Measurements from ENCODE around the gene TERT.

Gene TERT

DNA sequence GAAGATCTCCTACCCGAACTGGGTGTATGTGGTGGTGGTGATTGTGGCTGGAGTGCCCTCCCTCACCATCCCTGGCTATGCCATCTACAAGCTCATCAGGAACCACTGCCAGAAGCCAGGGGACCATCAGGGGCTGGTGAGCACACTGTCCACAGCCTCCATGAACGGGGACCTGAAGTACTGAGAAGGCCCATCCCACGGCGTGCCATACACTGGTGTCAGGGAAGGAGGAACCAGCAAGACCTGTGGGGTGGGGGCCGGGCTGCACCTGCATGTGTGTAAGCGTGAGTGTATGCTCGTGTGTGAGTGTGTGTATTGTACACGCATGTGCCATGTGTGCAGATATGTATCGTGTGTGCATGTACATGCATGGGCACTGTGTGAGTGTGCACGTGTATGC is 73.1 kb downstream of the TERT start:
- TF ChIP-seq, protein P1, sequence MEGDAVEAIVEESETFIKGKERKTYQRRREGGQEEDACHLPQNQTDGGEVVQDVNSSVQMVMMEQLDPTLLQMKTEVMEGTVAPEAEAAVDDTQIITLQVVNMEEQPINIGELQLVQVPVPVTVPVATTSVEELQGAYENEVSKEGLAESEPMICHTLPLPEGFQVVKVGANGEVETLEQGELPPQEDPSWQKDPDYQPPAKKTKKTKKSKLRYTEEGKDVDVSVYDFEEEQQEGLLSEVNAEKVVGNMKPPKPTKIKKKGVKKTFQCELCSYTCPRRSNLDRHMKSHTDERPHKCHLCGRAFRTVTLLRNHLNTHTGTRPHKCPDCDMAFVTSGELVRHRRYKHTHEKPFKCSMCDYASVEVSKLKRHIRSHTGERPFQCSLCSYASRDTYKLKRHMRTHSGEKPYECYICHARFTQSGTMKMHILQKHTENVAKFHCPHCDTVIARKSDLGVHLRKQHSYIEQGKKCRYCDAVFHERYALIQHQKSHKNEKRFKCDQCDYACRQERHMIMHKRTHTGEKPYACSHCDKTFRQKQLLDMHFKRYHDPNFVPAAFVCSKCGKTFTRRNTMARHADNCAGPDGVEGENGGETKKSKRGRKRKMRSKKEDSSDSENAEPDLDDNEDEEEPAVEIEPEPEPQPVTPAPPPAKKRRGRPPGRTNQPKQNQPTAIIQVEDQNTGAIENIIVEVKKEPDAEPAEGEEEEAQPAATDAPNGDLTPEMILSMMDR (IDR thresholded peaks at IDR 0.05; ENCODE audit: borderline replicate concordance, control extremely low read depth, extremely low read depth, insufficient read depth, missing control alignments), result no peak
- in situ Hi-C loops (cut with MboI; ENCODE audit: low sequenced_read_pairs, unreplicated experiment), result no loop called here
- DNase-seq (ENCODE audit: low spot score), result no peak

DNA sequence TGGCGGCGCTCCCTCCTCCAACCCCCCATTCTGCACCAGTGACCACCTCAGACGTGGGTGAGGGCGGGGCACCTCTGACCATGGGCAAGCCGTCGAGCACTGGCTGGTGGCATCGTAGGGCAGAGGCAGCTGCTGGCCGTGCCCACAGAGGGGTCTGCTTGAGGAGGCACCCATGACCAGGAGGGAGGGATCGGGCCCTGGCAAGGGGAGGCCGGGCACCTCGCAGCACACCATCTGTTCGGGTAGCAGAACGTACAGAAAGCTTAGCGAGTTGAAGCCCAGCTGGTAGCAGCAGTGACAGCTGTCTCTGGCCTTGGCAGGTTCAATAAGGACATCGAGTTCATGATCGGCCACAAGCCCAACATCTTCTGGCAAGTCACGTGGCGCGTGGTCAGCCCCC is 74.0 kb downstream of the TERT start:
- TF ChIP-seq, protein P1 (IDR thresholded peaks at IDR 0.05; ENCODE audit: borderline replicate concordance, control extremely low read depth, extremely low read depth, insufficient read depth, missing control alignments), result no peak
- no peak for DNase-seq (ENCODE audit: low spot score)
- in situ Hi-C loops (cut with MboI; ENCODE audit: low sequenced_read_pairs, unreplicated experiment), result no loop called here

DNA sequence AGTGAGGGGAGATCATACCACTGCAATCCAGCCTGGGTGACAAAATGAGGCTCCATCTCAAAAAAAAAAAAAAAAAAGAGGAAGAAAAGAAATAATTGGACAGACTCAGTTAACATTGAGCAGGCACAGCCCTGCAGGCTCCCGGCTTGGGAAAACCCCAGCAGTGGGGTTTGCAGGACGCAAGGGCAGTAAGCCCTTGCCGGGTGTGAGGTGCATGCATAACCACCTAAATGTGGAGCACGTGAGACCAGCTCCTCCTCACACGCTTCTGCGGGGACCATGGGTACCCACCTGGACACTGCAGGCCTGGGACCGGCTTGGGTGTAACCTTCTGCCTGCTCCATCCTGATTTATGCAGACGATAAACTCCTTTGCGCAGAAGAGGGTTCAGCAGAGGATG is 74.5 kb downstream of the TERT start:
- in situ Hi-C loops (cut with MboI; ENCODE audit: low sequenced_read_pairs, unreplicated experiment), result no loop called here
- TF ChIP-seq, protein P1 (IDR thresholded peaks at IDR 0.05; ENCODE audit: borderline replicate concordance, control extremely low read depth, extremely low read depth, insufficient read depth, missing control alignments), result no peak
- no peak for DNase-seq (ENCODE audit: low spot score)

DNA sequence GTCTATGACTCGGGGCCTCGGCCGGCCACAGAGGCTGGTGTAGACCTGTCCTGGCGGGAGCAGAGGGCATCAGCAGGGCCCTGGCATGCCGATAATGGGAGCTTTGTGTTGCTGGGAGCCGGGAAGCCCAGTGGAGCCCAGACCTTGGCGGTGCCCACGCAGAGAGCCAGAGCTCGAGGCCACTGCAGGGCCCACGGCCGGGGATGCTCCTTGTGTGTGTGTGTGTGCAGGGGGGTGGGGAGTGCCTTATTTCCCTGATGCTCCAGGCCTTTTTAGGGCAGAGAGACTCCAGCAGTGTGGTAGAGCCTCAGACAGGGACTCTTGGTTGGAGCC is 75.1 kb downstream of the TERT start:
- TF ChIP-seq, protein P1 (IDR thresholded peaks at IDR 0.05; ENCODE audit: borderline replicate concordance, control extremely low read depth, extremely low read depth, insufficient read depth, missing control alignments), result no peak
- in situ Hi-C loops (cut with MboI; ENCODE audit: low sequenced_read_pairs, unreplicated experiment), result no loop called here
- DNase-seq (ENCODE audit: low spot score), result no peak

DNA sequence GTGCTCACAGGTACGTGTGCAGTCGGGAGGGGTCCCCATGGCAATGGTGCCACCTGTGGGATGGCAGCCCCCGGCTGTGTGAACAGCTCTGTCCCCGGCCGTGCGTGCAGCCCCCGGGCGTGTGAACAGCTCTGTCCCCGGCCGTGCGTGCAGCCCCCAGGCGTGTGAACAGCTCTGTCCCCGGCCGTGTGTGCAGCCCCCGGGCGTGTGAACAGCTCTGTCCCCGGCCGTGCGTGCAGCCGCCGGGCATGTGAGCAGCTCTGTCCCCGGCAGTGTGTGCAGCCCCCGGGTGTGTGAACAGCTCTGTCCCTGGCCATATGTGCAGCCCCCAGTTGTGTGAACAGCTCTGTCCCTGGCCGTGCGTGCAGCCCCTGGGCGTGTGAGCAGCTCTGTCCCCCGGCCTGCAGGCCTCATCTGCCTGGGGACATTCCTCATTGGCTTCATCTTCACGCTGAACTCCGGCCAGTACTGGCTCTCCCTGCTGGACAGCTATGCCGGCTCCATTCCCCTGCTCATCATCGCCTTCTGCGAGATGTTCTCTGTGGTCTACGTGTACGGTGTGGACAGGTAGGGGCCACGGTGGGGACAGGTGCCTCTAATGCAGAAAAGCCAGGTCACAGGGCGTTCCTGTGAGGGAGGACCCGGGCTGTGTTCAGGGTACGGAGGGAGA is 75.6 kb downstream of the TERT start:
- in situ Hi-C loops (cut with MboI; ENCODE audit: low sequenced_read_pairs, unreplicated experiment), result no loop called here
- TF ChIP-seq, protein P1 (IDR thresholded peaks at IDR 0.05; ENCODE audit: borderline replicate concordance, control extremely low read depth, extremely low read depth, insufficient read depth, missing control alignments), result no peak
- DNase-seq (ENCODE audit: low spot score), result no peak

DNA sequence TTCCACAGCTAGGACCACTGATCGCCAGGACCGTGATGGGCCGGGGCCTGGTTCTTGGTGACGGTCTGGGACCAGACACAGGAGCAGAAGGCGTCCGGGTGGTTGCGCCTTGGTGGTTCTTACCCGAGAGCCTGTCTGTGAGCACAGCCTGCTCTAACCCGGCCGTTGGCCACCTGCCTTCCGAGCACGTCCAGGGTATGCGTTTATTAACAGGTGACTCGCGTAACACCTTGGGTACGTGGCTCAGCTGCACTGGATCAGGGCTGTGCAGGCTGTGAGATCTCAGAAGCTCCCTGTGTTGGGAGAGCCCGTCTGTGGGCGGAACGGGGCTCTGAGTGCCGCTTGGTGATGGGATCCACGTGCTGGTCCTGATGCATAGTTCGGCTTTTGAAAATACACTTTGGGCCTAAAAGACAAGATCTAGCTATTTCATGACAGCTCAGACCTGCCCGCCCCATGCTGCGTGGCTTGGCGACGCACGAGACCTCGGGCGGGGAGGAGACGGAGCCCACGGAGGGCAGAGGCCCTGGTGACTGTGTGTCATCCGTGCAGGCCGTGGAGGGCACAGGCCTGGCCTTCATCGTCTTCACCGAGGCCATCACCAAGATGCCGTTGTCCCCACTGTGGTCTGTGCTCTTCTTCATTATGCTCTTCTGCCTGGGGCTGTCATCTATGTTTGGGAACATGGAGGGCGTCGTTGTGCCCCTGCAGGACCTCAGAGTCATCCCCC is 76.4 kb downstream of the TERT start:
- no peak for DNase-seq (ENCODE audit: low spot score)
- in situ Hi-C loops (cut with MboI; ENCODE audit: low sequenced_read_pairs, unreplicated experiment), result no loop called here
- TF ChIP-seq, protein P1 (IDR thresholded peaks at IDR 0.05; ENCODE audit: borderline replicate concordance, control extremely low read depth, extremely low read depth, insufficient read depth, missing control alignments), result no peak

Measured in GM13976 (cell line).